ENCODE data around the gene ZNF174.

DNA sequence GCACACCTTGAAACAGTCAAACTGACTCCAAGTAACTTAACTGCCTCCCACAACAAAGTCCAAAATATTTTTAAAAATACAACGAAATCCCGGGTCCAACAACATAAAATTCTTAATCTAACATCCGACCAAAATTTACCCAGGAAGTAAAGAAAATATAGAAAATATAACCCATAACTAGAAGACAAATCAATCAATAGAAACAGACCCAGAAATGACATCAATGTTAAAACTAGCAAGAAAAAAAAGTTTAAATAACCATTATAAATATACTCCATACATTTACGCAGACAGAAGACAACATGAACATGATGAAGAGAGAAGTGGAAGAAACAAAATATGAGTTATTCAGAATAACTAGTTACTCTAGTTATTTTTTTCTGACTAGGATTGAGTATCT, 38.6 kb downstream of the ZNF174 start:
- TF ChIP-seq CTCF (IDR thresholded peaks at IDR 0.05) (no peak), POLR2A (IDR thresholded peaks at IDR 0.05) (no peak)
